Prostate gland (tissue), 2 donors: ENCODE results near the gene ABL1. TPM values are rescaled to one million over a fixed set of nuclear protein-coding genes. Genes with fewer than 3 reads are reported as not detected.

ENCODE experiments used
- DNase-seq: peaks from one replicate; pipeline ENCODE4 v3.0.0-alpha.2; 2019; ENCODE audit warnings: low spot score
- H3K27ac ChIP-seq, 2 donors: fragments of 200-600 bp; sonication (generic); 2 replicates each; pipeline ENCODE4 v1.5.1; 2017 to 2019
- H3K27me3 ChIP-seq: fragments of 200-600 bp; sonication (generic); replicated peaks from 2 replicates; pipeline ENCODE4 v1.5.1; 2019; ENCODE audit not compliant: insufficient read depth
- H3K36me3 ChIP-seq, 2 donors: fragments of 200-600 bp; sonication (generic); 1 replicate in 1 of 2; 2 replicates in 1 of 2; pipeline versions ENCODE4 v1.5.1 to v1.8.1; 2017 to 2019
- H3K4me1 ChIP-seq: fragments of 200-600 bp; sonication (generic); replicated peaks from 2 replicates; pipeline ENCODE4 v1.5.1; 2019
- H3K4me3 ChIP-seq, 2 donors: fragments of 200-600 bp; sonication (generic); 2 replicates each; pipeline ENCODE4 v1.5.1; 2017 to 2019
- H3K9me3 ChIP-seq: fragments of 200-600 bp; sonication (generic); 2 replicates; pipeline ENCODE4 v1.5.1; 2017
- CTCF ChIP-seq, 4 experiments: fragments of 200-600 bp in 2 of 4; fragments of 450-650 bp in 2 of 4; sonication (generic) in 2 of 4; IDR thresholded peaks; 1 replicate in 3 of 4; 2 replicates in 1 of 4; pipeline ENCODE4 v1.5.1; 2016 to 2019; ENCODE audit warnings: antibody characterized with exemption in 4 of 4, mild to moderate bottlenecking in 2 of 4, moderate library complexity in 2 of 4
- POLR2A ChIP-seq: fragments of 450-650 bp; IDR thresholded peaks from one replicate; pipeline ENCODE4 v1.6.1; 2016; ENCODE audit warnings: antibody characterized with exemption, mild to moderate bottlenecking
- POLR2AphosphoS5 ChIP-seq: sonication (generic); formaldehyde crosslinking; IDR thresholded peaks from one replicate; pipeline ENCODE4 v1.6.1; 2017; ENCODE audit warnings: antibody characterized with exemption
- WGBS: methylation state at CpG from one replicate; pipeline ENCODE4 v1.1.5; 2018; 5-methylcytosine and 5-hydroxymethylcytosine counted together
- intact Hi-C: fragments of 100-400 bp; cut with DNase I; formaldehyde crosslinking; loops from one replicate; pipeline ENCODE4 v1.14.2; 2022
- total RNA-seq, 2 donors: library from RNA; depleted of rRNA; stranded (reverse); fragments of >200 nt; gene quantifications; one replicate each; pipeline ENCODE4 v1.1.0, GENCODE V29; 2016

ABL1 gene
- total RNA-seq, 2 donors from 2014 or later: 48.2 to 73.4 TPM

- H3K27me3 ChIP-seq: no peaks in the 10 kb centered on the region
- H3K9me3 ChIP-seq: no peaks in the 10 kb centered on the region
- no peak for TF ChIP-seq POLR2AphosphoS5
- TF ChIP-seq POLR2A: no peak
- TF ChIP-seq CTCF (IDR thresholded peaks at IDR 0.05): no peak
- no peak for DNase-seq
- 50% methylated on average over 14 of the region's 18 CpGs for WGBS
- no peak overlapping the region for H3K27ac ChIP-seq
- H3K4me3 ChIP-seq: no peak overlapping the region
- peaks cover 0 to 18% of the 10 kb centered on the region in 2 donors for H3K36me3 ChIP-seq
- intact Hi-C loops: no loop called here
- peaks cover 15% of the 10 kb centered on the region for H3K4me1 ChIP-seq
Measured at GRCh38 chr9:130891688-130892476, 56.8 kb downstream of the ABL1 start.

- intact Hi-C loops: no loop called here
- no peak for DNase-seq
- 70% methylated on average over 24 of the region's 24 CpGs for WGBS
- TF ChIP-seq POLR2A (no peak), POLR2AphosphoS5 (no peak), CTCF (IDR thresholded peaks at IDR 0.05) (no peak)
- Histone ChIP-seq H3K27me3 (no peaks in the 10 kb centered on the region), H3K36me3 (peaks cover 0 to 14% of the 10 kb centered on the region in 2 donors), H3K4me1 (peaks cover 15% of the 10 kb centered on the region), H3K4me3 (no peak overlapping the region), H3K9me3 (no peaks in the 10 kb centered on the region), H3K27ac (peak overlapping the region; percentile 64 to 88)
Measured at GRCh38 chr9:130892477-130893304, 57.6 kb downstream of the ABL1 start.

- no peak overlapping the region for H3K4me3 ChIP-seq
- WGBS: 50% methylated on average over 34 of the region's 34 CpGs
- peak overlapping the region; percentile 64 to 88 for H3K27ac ChIP-seq
- peaks cover 0 to 9% of the 10 kb centered on the region in 2 donors for H3K36me3 ChIP-seq
- no peaks in the 10 kb centered on the region for H3K27me3 ChIP-seq
- TF ChIP-seq CTCF (IDR thresholded peaks at IDR 0.05): peak in 3 of 4 experiments; percentile 47 to 89 (median 50)
- TF ChIP-seq POLR2AphosphoS5: peak; percentile 84
- TF ChIP-seq POLR2A: no peak
- peaks cover 15% of the 10 kb centered on the region for H3K4me1 ChIP-seq
- H3K9me3 ChIP-seq: no peaks in the 10 kb centered on the region
- intact Hi-C loops: no loop called here
- DNase-seq: peak; percentile 91
Measured at GRCh38 chr9:130893341-130894101, 58.5 kb downstream of the ABL1 start.

- peak overlapping the region; percentile 64 to 88 for H3K27ac ChIP-seq
- no peaks in the 10 kb centered on the region for H3K9me3 ChIP-seq
- peaks cover 15% of the 10 kb centered on the region for H3K4me1 ChIP-seq
- WGBS: 33% methylated on average over 7 of the region's 7 CpGs
- no peaks in the 10 kb centered on the region for H3K36me3 ChIP-seq
- no peak overlapping the region for H3K4me3 ChIP-seq
- DNase-seq: no peak
- intact Hi-C loops: no loop called here
- TF ChIP-seq CTCF (IDR thresholded peaks at IDR 0.05) (no peak), POLR2A (no peak), POLR2AphosphoS5 (no peak)
- no peaks in the 10 kb centered on the region for H3K27me3 ChIP-seq
Measured at GRCh38 chr9:130894546-130894945, 59.5 kb downstream of the ABL1 start.
